Brain microvascular endothelial cell (primary cell): ENCODE data around the gene AQP12A.

ENCODE experiments used
- DNase-seq: peaks from one replicate; pipeline ENCODE4 v3.0.0-alpha.2; 2020
- H3K27ac ChIP-seq: fragments of 250-450 bp; sonication (Bioruptor Pico); 2 replicates; pipeline ENCODE4 v1.5.1; 2020; ENCODE audit warnings: mild to moderate bottlenecking, moderate library complexity
- H3K27me3 ChIP-seq: fragments of 250-450 bp; sonication (Bioruptor Pico); replicated peaks from 2 replicates; pipeline ENCODE4 v1.5.1; 2020; ENCODE audit warnings: mild to moderate bottlenecking
- H3K36me3 ChIP-seq: fragments of 250-450 bp; sonication (Bioruptor Pico); replicated peaks from 2 replicates; pipeline ENCODE4 v1.5.1; 2020; ENCODE audit warnings: mild to moderate bottlenecking
- H3K4me3 ChIP-seq: 2 replicates; pipeline ENCODE4 v1.5.1; 2011; ENCODE audit warnings: low read depth, mild to moderate bottlenecking, control low read depth, low read length, moderate library complexity
- CTCF ChIP-seq: IDR thresholded peaks from 2 replicates; pipeline ENCODE4 v1.5.1; 2011; ENCODE audit warnings: low read depth, mild to moderate bottlenecking, moderate library complexity, low read length, control low read depth, inconsistent platforms; ENCODE audit errors: missing control alignments
- in situ Hi-C: cut with HindIII; loops from 2 replicates; pipeline ENCODE4 v1.10.0; 2017; ENCODE audit warnings: low sequenced_read_pairs, low pct_ligation_motif_present

The AQP12A gene

DNA sequence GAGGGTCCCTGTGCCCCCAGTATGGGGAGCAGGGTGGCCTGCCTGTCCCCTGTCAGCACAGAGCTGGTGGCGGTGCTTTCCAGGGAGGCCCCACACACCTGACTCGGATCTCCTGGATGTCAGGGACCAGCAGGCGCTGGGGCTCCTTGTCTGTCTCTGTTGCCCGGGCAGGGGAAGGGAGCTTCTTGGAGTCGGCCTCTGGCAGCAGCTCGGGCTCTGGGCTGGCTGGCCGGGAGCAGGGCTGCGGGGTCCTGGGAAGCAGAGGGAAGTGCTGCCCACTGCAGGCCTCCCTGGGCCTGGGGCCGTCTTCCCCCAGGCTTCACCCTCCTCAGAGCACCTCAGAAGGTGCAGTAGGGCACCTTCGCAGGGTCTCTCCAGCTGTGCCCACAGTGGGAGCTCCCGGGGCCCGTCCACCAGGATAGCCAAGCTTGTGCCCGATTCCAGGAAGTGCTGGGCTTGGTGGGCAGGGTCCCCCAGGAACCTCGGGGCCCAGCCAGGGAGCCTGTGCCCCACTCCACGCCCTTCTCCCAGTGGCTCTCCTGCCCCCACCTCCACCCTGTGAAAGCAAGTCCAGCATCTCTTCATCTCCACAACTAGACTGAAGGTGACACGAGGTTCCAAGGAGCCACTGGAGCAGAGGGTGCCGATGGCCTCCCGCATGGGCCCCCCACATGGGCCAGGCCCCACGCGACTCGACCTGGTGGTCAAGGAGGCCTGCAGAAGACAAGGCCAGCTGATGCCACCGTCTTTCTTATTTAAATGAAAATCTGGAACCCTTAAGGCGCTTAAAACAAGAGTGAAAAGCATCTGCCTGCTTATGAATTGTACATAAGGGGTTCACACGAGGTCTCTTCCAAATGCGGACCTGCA is 28.2 kb downstream of the AQP12A start:
- TF ChIP-seq CTCF, result no peak

GRCh38 chr2:240720686-240721595 is 29.3 kb downstream of the AQP12A start:
- H3K27me3 ChIP-seq, result no peaks in the 10 kb centered on the region
- H3K4me3 ChIP-seq, result no peak overlapping the region
- in situ Hi-C loops, result no loop called here
- no peak overlapping the region for H3K27ac ChIP-seq
- no peak for DNase-seq
- no peaks in the 10 kb centered on the region for H3K36me3 ChIP-seq
- no peak for TF ChIP-seq CTCF

More for the DNA sequence above, 28.2 kb downstream of the AQP12A start:
- no peaks in the 10 kb centered on the region for H3K36me3 ChIP-seq
- in situ Hi-C loops, result no loop called here
- H3K4me3 ChIP-seq, result no peak overlapping the region
- no peak for DNase-seq
- H3K27ac ChIP-seq, result no peak overlapping the region
- H3K27me3 ChIP-seq, result no peaks in the 10 kb centered on the region

DNA sequence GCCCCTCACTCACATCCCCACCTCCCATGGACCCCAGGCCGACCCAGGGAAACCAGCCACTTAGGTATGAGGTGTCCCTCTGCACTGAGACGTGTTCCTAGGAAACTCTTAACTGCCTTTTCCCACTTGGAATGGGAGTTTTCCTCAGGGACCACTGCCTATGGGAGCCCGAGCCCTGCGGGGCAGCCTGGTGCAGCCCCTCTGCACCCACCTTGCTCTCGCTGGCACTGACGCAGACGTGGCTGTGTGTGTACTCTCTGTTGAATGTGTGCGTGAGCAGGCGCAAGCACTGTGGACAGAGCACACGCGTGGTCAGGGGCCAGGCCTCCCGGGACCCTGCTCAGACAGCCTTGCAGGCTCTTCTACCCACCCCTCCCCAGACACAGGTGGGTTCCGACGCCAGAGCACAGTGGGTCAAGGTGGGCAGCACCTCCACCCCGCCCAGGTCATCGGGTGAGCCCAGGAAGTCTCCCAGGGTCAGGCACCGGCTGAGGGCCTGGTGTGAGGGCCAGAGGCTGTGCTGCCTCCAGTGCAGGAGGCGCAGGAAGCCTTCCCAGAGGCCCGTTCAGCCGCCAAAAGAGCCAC is 30.0 kb downstream of the AQP12A start:
- in situ Hi-C loops, result no loop called here
- TF ChIP-seq CTCF, result no peak
- H3K27me3 ChIP-seq, result no peaks in the 10 kb centered on the region

GRCh38 chr2:240722376-240722775 is 30.7 kb downstream of the AQP12A start:
- no peaks in the 10 kb centered on the region for H3K27me3 ChIP-seq
- no peak overlapping the region for H3K27ac ChIP-seq
- DNase-seq, result no peak
- in situ Hi-C loops, result no loop called here
- no peak overlapping the region for H3K4me3 ChIP-seq
- H3K36me3 ChIP-seq, result no peaks in the 10 kb centered on the region
- no peak for TF ChIP-seq CTCF

More for the DNA sequence above, 30.0 kb downstream of the AQP12A start:
- Histone ChIP-seq H3K4me3 (no peak overlapping the region), H3K36me3 (no peaks in the 10 kb centered on the region), H3K27ac (no peak overlapping the region)
- DNase-seq, result no peak

- peak; percentile 31 for TF ChIP-seq CTCF
- Histone ChIP-seq H3K27ac (no peak overlapping the region), H3K4me3 (no peak overlapping the region), H3K27me3 (no peaks in the 10 kb centered on the region), H3K36me3 (no peaks in the 10 kb centered on the region)
- DNase-seq, result no peak
- in situ Hi-C loops, result no loop called here
Measured at GRCh38 chr2:240722796-240723735, 31.4 kb downstream of the AQP12A start.
